HG03108 (cell line): Measurements from ENCODE around the gene OPN5.
"Not testable (repeated sequence)": the region's sequence is repeated elsewhere in the genome, so short reads cannot be mapped to it uniquely, and the experiment has no call there.

Source experiments
- ATAC-seq: cut with Tn5 transposase; IDR thresholded peaks from one replicate; pipeline ENCODE4 v1.9.1; 2021; ENCODE audit warnings: moderate library complexity; ENCODE audit not compliant: unreplicated experiment

Gene OPN5

DNA sequence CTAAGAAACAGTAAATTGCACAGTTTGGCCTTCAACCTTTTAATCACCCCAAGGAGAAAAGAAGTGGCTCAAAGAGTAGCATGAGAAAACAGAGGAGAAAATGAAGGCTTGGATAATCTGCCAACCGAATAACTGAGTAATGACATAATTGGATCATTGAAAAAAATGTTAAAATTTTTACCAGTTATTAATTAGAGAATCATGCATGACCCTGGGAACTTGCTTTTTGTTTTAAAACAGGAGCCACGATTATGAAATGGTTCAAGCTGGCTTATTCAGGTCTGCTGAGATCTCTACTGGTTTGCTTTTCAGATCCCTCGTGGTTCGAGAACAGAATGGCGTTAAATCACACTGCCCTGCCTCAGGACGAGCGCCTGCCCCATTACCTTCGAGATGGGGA is at the start of gene OPN5:
TSS of gene OPN5 (plus strand) at position 301 of the 400 bp plus-strand sequence. CDS start at position 336, 35 bp downstream.
- no peak for ATAC-seq

GRCh38 chr6:47733879-47734558 is 47.8 kb upstream of the OPN5 start:
- ATAC-seq: no peak

DNA sequence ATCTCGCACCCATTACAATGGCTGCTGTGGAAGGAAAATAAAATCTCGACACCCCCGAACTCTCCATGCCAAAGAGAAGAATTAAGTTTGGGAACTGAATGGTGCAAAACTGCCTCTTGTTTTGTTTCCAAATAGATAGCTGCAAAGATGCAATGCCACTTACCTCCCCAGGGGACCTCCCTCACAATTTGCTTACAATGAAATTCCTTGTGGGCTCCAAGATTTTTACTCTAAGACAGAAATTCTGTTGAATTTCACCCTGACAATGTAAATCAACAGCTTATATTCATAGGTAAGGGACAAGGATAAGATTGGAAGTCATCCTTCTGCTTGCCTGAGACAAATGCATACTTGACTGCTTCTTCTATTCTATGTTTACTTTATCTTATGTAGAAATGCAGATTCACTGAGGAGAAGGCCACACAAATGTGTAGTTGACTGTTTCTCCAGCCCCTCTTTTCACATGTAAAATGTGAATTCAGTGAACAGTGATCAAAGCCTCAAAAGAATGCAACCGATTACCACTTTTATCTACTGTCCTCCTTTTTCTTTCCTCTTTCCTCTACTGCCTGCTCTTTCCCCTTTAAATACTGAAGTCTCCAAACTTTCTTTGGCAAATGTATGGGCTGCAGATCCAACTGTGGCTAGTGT is 46.9 kb upstream of the OPN5 start:
- ATAC-seq: no peak

- ATAC-seq: no peak
Measured at GRCh38 chr6:47736083-47736700, 45.6 kb upstream of the OPN5 start.

DNA sequence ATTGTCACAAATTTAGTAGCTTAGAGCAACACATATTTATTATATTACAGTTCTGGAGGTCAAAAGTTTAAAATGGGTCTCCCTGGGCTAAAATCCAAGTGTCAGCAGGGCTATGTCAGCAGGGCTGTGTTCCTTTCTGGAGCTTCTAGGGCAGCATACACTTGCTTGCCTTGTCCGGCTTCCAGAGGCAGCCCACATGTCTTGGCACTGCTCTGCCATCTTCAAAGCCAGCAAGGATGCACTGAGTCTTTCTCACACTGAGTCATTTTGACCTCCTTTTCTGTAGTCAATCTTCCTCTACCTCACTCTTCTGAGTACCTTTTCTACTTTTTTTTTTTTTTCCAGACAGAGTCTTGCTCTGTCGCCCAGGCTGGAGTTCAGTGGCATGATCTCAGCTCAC is 44.4 kb upstream of the OPN5 start:
- ATAC-seq: no peak

DNA sequence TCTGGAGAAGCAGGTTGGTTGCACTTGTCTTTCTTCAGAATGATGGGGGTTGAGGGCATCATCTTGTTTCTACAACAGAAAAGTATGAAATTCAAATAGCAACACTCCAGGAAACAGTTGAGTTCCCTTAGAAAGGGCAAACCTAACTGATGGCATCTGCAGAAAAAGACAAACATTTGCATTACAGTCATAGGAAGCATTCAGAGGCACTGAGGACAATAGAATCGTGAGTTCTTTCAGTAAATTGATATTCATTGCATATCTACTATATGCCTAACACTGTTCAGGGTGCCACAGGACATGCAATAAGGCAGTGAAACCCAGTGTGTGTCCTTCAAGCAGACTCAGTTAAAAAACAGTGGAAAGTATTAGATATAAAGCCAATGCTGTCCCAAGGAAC is 41.1 kb upstream of the OPN5 start:
- no peak for ATAC-seq

GRCh38 chr6:47741807-47742206 is 40.0 kb upstream of the OPN5 start:
- ATAC-seq: no peak

DNA sequence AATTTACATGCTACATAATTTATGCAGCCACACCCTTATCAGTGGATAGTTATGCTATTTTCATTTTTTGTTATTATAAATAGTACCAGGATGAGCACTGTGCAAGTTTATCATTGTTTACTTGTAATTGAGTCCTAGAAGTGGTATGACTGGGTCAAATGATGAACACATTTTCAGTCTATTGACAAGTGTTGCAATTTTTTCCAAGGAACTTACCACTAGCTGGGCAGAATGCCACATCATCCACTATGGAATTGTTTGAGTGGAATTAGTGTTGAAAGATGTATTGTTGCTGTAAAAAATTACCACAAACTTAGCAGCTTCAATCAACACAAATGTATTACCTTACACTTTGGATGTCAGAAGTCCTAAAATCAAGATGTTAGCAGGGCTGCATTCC is 38.1 kb upstream of the OPN5 start:
- no peak for ATAC-seq

- ATAC-seq: not testable (repeated sequence)
Measured at GRCh38 chr6:47745269-47745668, 36.6 kb upstream of the OPN5 start.

GRCh38 chr6:47749757-47750156 is 32.1 kb upstream of the OPN5 start:
- no peak for ATAC-seq

DNA sequence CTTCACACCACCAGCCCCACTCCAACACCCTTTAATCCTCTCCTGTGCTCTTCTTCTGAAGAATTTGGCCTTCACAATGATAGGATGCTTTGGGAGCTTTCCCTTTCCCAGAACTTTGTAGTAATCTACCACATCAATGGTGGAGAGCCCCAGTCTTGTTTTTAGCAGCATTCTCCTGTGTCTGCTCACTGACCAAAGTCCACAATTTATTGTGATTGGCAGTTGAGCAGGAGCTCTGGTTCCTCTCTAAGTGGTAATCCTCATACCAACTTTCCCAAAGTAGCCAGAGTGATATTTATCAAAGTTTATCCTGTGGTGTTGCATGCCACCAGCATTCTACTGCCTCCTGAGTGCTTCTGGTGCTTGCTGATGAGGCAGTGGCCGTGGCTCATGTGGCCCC is 29.0 kb upstream of the OPN5 start:
- ATAC-seq: no peak

GRCh38 chr6:47759364-47759763 is 22.5 kb upstream of the OPN5 start:
- ATAC-seq: no peak

GRCh38 chr6:47762502-47762901 is 19.3 kb upstream of the OPN5 start:
- ATAC-seq: no peak

- ATAC-seq: no peak
Measured at GRCh38 chr6:47766445-47766844, 15.4 kb upstream of the OPN5 start.

- ATAC-seq: no peak
Measured at GRCh38 chr6:47767102-47767501, 14.7 kb upstream of the OPN5 start.

- ATAC-seq: no peak
Measured at GRCh38 chr6:47769982-47770381, 11.8 kb upstream of the OPN5 start.

GRCh38 chr6:47772359-47772758 is 9.5 kb upstream of the OPN5 start:
- no peak for ATAC-seq

DNA sequence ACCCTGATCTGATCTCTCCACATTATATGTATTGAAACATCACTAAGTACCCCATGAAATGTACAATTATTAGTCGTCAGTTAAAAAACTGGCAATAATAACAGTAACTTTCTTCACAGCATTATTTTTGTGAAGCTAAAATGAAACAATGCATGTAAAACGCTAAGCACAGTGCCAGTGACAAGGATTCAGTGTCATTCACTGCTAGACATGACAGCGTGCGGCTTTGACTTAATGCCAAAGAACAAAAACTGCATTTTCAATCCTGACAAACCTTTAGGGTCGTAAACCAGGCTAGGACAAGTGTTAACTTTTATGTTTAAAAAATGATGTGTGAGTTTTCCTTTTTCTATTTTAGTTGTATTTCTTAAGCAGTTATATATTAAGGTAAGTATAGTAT is 8.8 kb upstream of the OPN5 start:
- ATAC-seq: no peak

DNA sequence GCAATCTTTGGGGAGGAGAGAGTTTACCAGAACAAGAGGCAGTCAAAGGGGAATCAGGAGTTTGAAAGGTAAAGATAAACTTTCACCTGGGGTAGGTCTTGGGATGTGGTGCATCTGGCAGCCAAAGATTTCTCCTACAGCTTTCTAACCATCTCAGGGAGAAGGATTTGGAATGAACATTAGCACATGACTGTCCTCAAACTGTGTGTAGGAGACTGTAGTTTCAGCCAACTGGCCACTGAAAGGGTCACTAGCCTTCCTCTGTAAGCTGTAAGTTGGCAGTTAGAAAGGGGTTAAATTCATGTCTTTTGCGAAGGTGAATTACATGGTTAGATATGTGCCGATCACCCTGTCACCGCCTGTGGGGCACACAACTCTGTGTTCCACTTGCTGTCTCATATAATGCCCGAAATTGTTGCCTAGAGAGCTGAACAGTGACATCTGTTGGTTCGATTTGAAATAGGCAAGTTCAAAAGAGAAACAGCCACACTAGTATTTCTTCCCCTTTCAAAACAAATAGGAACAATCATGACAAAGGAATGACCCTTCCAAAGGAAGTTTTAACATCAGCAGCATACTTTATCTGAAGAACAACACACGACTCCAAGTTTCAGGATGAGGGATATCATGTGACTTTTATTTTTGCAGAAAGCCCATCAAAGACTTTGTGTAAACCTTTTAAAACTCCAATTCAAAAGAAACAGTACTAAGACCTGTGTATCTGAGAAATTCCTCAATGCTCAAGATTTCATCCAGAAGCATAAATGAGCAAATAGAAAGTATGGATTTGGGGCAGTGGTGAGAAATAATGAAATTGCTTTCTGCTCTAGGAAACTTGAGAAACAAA is 1.1 kb upstream of the OPN5 start:
- ATAC-seq: peak; percentile 84

DNA sequence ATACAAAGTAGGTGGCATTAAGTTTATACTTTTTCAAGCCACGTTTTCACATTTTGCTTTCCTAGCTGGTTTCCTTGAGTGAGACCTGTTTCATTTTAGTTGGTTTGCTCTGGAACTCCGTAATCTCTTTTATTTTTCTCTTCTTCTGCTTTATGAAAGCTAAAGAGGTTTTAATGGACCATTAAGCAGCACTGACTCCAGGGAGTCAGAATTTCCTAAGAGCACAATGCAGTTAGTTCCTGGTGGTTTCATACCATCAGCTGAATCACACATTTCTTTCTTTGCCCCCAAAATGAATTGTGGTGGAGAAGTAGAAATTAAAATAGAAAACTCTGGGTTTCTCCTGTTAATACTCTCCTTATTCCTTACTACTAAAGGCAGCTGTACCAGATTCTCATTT is 3.4 kb downstream of the OPN5 start:
- ATAC-seq: no peak
